ENCODE measurements around the gene DPP4.

Gene DPP4

GRCh38 chr2:162073888-162074631 is at the start of gene DPP4:
Gene DPP4 (minus strand): TSS chr2:162074215. CDS start chr2:162073981, 234 bp downstream.
- DNase-seq, result peak; percentile 27

- DNase-seq, result no peak
Observed at GRCh38 chr2:162118166-162119031, 44.4 kb upstream of the DPP4 start.

GRCh38 chr2:162116352-162116751 is 42.3 kb upstream of the DPP4 start:
- no peak for DNase-seq

GRCh38 chr2:162115076-162115475 is 41.1 kb upstream of the DPP4 start:
- no peak for DNase-seq

- DNase-seq, result no peak
Observed at GRCh38 chr2:162114271-162114670, 40.3 kb upstream of the DPP4 start.

GRCh38 chr2:162113776-162114168 is 39.8 kb upstream of the DPP4 start:
- no peak for DNase-seq

GRCh38 chr2:162113088-162113775 is 39.2 kb upstream of the DPP4 start:
- DNase-seq, result no peak

GRCh38 chr2:162111958-162112850 is 38.2 kb upstream of the DPP4 start:
- no peak for DNase-seq

GRCh38 chr2:162107361-162107901 is 33.4 kb upstream of the DPP4 start:
- no peak for DNase-seq

- DNase-seq, result no peak
Observed at GRCh38 chr2:162106746-162107145, 32.7 kb upstream of the DPP4 start.

- no peak for DNase-seq
Observed at GRCh38 chr2:162106146-162106551, 32.1 kb upstream of the DPP4 start.

- no peak for DNase-seq
Observed at GRCh38 chr2:162103443-162104009, 29.5 kb upstream of the DPP4 start.

GRCh38 chr2:162100579-162100978 is 26.6 kb upstream of the DPP4 start:
- DNase-seq, result no peak

GRCh38 chr2:162099836-162100235 is 25.8 kb upstream of the DPP4 start:
- DNase-seq, result no peak

GRCh38 chr2:162092658-162093556 is 18.9 kb upstream of the DPP4 start:
- no peak for DNase-seq

GRCh38 chr2:162092008-162092390 is 18.0 kb upstream of the DPP4 start:
- no peak for DNase-seq

GRCh38 chr2:162091325-162092007 is 17.5 kb upstream of the DPP4 start:
- no peak for DNase-seq

GRCh38 chr2:162090109-162090508 is 16.1 kb upstream of the DPP4 start:
- DNase-seq, result no peak

- DNase-seq, result no peak
Observed at GRCh38 chr2:162086904-162087303, 12.9 kb upstream of the DPP4 start.
